Heart left ventricle (tissue), 13 donors: ENCODE results near the gene ARHGDIB.

Experiments used
- CTCF ChIP-seq, 12 donors: fragments of 200-600 bp; sonication (generic) in 4 of 12; IDR thresholded peaks; one replicate each; pipeline versions ENCODE4 v1.5.0 to v1.8.0; 2018 to 2022; ENCODE audit warnings: antibody characterized with exemption in 12 of 12, mild to moderate bottlenecking in 5 of 12
- POLR2A ChIP-seq, 2 donors: fragments of 450-650 bp; IDR thresholded peaks; one replicate each; pipeline ENCODE4 v1.6.1; 2017; ENCODE audit warnings: antibody characterized with exemption in 2 of 2, mild to moderate bottlenecking in 2 of 2, moderate library complexity in 2 of 2
- donor health status: ischemic (EF 13 %, LVEDD 7.1; RV severe dilation, severe dysfunction).
- donor health status: DM: no; HTN: yes; CAD: no.
- donor health status: DM: no; HTN: no; CAD: no.
- donor health status: ischemic (EF 25% LVEDD 6.9; RV normal size, moderate dysfunction).
- donor health status: ischemic (EF 25% LVEDD 5.7; RV mildly dilated, moderate dysfunction).
- donor health status: ischemic (EF 35%, LVEDD 5.7; RV mildly dilated, moderate dysfunction).
- donor health status: nonischemic (EF 11% LVEDD 7.7; RV severe dilation, severe dysfunction).
- donor health status: DM: yes; HTN: yes; CAD: no.
- donor health status: PGD.
- donor health status: ischemic (EF 29% LVEDD 5.4; RV normal size, mild dysfunction).
- donor health status: nonischemic (EF 23%, LVEDD 6.1; RV moderate dilation, normal function).

- TF ChIP-seq CTCF (IDR thresholded peaks at IDR 0.05), result no peak
- no peak for TF ChIP-seq POLR2A (IDR thresholded peaks at IDR 0.05)
Measured at GRCh38 chr12:14896521-14897169, 64.8 kb downstream of the ARHGDIB start.
